ELF-1 (cell line): ENCODE data around the gene MEIOSIN.
A peak's percentile ranks its signal among the peaks of the same experiment; 100 is the strongest.

ENCODE experiments used
- DNase-seq: peaks from one replicate; pipeline ENCODE4 v3.0.0-alpha.2; 2016; ENCODE audit warnings: low read depth, low spot score

The MEIOSIN gene

GRCh38 chr19:45779231-45780145 is 46.2 kb downstream of the MEIOSIN start:
- peak; percentile 95 for DNase-seq

- DNase-seq: peak; percentile 22
Measured at GRCh38 chr19:45780146-45780447, 46.9 kb downstream of the MEIOSIN start.

GRCh38 chr19:45780448-45781213 is 47.4 kb downstream of the MEIOSIN start:
- peak; percentile 21 for DNase-seq

GRCh38 chr19:45781214-45782161 is 48.2 kb downstream of the MEIOSIN start:
- no peak for DNase-seq

- no peak for DNase-seq
Measured at GRCh38 chr19:45782162-45782691, 49.0 kb downstream of the MEIOSIN start, which contains the start of gene DMPK. Gene DMPK (minus strand): TSS chr19:45782490. CDS start chr19:45782352, 138 bp downstream.

GRCh38 chr19:45782820-45783785 is 49.9 kb downstream of the MEIOSIN start:
- DNase-seq: peak; percentile 60

GRCh38 chr19:45784096-45784495 is 50.9 kb downstream of the MEIOSIN start:
- DNase-seq: no peak

GRCh38 chr19:45785097-45785496 is 51.9 kb downstream of the MEIOSIN start:
- DNase-seq: no peak

- DNase-seq: no peak
Measured at GRCh38 chr19:45785781-45786532, 52.7 kb downstream of the MEIOSIN start.

- no peak for DNase-seq
Measured at GRCh38 chr19:45786533-45786894, 53.3 kb downstream of the MEIOSIN start.

GRCh38 chr19:45789035-45789786 is 56.0 kb downstream of the MEIOSIN start:
- no peak for DNase-seq

- DNase-seq: no peak
Measured at GRCh38 chr19:45790942-45791341, 57.7 kb downstream of the MEIOSIN start.

GRCh38 chr19:45791744-45792469 is 58.7 kb downstream of the MEIOSIN start:
- DNase-seq: no peak

GRCh38 chr19:45792470-45793177 is 59.4 kb downstream of the MEIOSIN start, which contains the start of gene DMWD:
Gene DMWD (minus strand): TSS chr19:45792845. CDS start chr19:45792756, 89 bp downstream.
- DNase-seq: peak; percentile 100

GRCh38 chr19:45793178-45793564 is 59.9 kb downstream of the MEIOSIN start:
- no peak for DNase-seq

GRCh38 chr19:45793876-45794275 is 60.6 kb downstream of the MEIOSIN start:
- no peak for DNase-seq

- no peak for DNase-seq
Measured at GRCh38 chr19:45794627-45795026, 61.4 kb downstream of the MEIOSIN start.
